Hepatocyte (in vitro differentiated cells): ENCODE data around the gene OSCAR. TPM values are rescaled to one million over a fixed set of nuclear protein-coding genes. Genes with fewer than 3 reads are reported as not detected.
A peak's percentile ranks its signal among the peaks of the same experiment; 100 is the strongest.

Source experiments
- DNase-seq: peaks from one replicate; pipeline ENCODE4 v3.0.0-alpha.2; 2016; ENCODE audit warnings: low spot score
- H2AFZ ChIP-seq: fragments of 200-600 bp; sonication (generic); 2 replicates; pipeline ENCODE4 v1.6.0; 2016; ENCODE audit warnings: antibody characterized with exemption, mild to moderate bottlenecking
- H3K27ac ChIP-seq: fragments of 200-600 bp; sonication (generic); 2 replicates; pipeline ENCODE4 v1.5.1; 2016; ENCODE audit warnings: mild to moderate bottlenecking
- H3K27me3 ChIP-seq: fragments of 200-600 bp; sonication (generic); 2 replicates; pipeline ENCODE4 v1.6.1; 2016
- H3K36me3 ChIP-seq: fragments of 200-600 bp; sonication (generic); replicated peaks from 2 replicates; pipeline ENCODE4 v1.5.1; 2016; ENCODE audit warnings: low read depth; ENCODE audit not compliant: insufficient read depth
- H3K4me1 ChIP-seq: fragments of 200-600 bp; sonication (generic); 2 replicates; pipeline ENCODE4 v1.5.1; 2016; ENCODE audit warnings: mild to moderate bottlenecking, moderate library complexity; ENCODE audit not compliant: insufficient read depth
- H3K4me2 ChIP-seq: fragments of 200-600 bp; sonication (generic); 2 replicates; pipeline ENCODE4 v1.6.0; 2016
- H3K4me3 ChIP-seq: fragments of 200-600 bp; sonication (generic); 2 replicates; pipeline ENCODE4 v1.5.1; 2016; ENCODE audit warnings: mild to moderate bottlenecking
- H3K79me2 ChIP-seq: fragments of 200-600 bp; sonication (generic); 2 replicates; pipeline ENCODE4 v1.6.0; 2017; ENCODE audit warnings: mild to moderate bottlenecking
- H3K9me2 ChIP-seq: fragments of 200-600 bp; sonication (generic); replicated peaks from 2 replicates; pipeline ENCODE4 v1.6.0; 2017; ENCODE audit warnings: mild to moderate bottlenecking; ENCODE audit not compliant: insufficient read depth
- H3K9me3 ChIP-seq: fragments of 200-600 bp; sonication (generic); 2 replicates; pipeline ENCODE4 v1.5.1; 2016; ENCODE audit warnings: low read depth, mild to moderate bottlenecking
- H4K20me1 ChIP-seq: fragments of 200-600 bp; sonication (generic); 2 replicates; pipeline ENCODE4 v1.6.0; 2016; ENCODE audit warnings: mild to moderate bottlenecking; ENCODE audit not compliant: insufficient read depth, poor library complexity, severe bottlenecking
- CTCF ChIP-seq: fragments of 200-600 bp; sonication (generic); IDR thresholded peaks from 2 replicates; pipeline ENCODE4 v1.5.1; 2016; ENCODE audit warnings: antibody characterized with exemption, mild to moderate bottlenecking; ENCODE audit not compliant: poor library complexity
- EZH2 ChIP-seq: fragments of 200-600 bp; sonication (generic); IDR thresholded peaks from 2 replicates; pipeline ENCODE4 v1.6.1; 2016; ENCODE audit warnings: antibody characterized with exemption, mild to moderate bottlenecking, borderline replicate concordance
- EZH2phosphoT487 ChIP-seq: fragments of 200-600 bp; sonication (generic); IDR thresholded peaks from one replicate; pipeline ENCODE4 v1.6.1; 2018; ENCODE audit warnings: antibody characterized with exemption, mild to moderate bottlenecking, low read depth, moderate library complexity; ENCODE audit not compliant: unreplicated experiment, severe bottlenecking
- WGBS: methylation state at CpG from one replicate; pipeline ENCODE4 v1.1.6; 2016; ENCODE audit warnings: low lambda C conversion rate; ENCODE audit errors: missing lambda C conversion rate; 5-methylcytosine and 5-hydroxymethylcytosine counted together
- polyA plus RNA-seq: library from polyadenylated mRNA; unstranded; fragments of >200 nt; fragmentation: Nextera tagmentation; extraction: Ambion mirVana; gene quantifications from 2 replicates; pipeline ENCODE4 v1.2.1, GENCODE V29; 2016
- total RNA-seq: library from RNA; depleted of rRNA; stranded (reverse); fragments of >200 nt; gene quantifications from 2 replicates; pipeline ENCODE4 v1.2.3, GENCODE V29; 2014

OSCAR gene
- total and polyA plus RNA-seq, 2 experiments from 2014 or later = 0.16 TPM; not detected in 1

GRCh38 chr19:54114340-54115108 is 13.9 kb upstream of the OSCAR start:
- H3K36me3 ChIP-seq = no peaks in the 10 kb centered on the region
- H3K4me3 ChIP-seq = peak overlapping the region; percentile 78
- H3K4me1 ChIP-seq = no peaks in the 10 kb centered on the region
- H3K9me3 ChIP-seq = no peaks in the 10 kb centered on the region
- DNase-seq = peak; percentile 45
- H4K20me1 ChIP-seq = no peaks in the 10 kb centered on the region
- no peaks in the 10 kb centered on the region for H3K9me2 ChIP-seq
- peak overlapping the region; percentile 87 for H3K4me2 ChIP-seq
- peaks cover 33% of the 10 kb centered on the region for H3K79me2 ChIP-seq
- H3K27ac ChIP-seq = no peak overlapping the region
- TF ChIP-seq EZH2 = no peak
- TF ChIP-seq EZH2phosphoT487 = no peak
- no peak for TF ChIP-seq CTCF
- H3K27me3 ChIP-seq = no peaks in the 10 kb centered on the region
- 46% methylated on average over 23 of the region's 28 CpGs for WGBS
- H2AFZ ChIP-seq = peak overlapping the region; percentile 67

DNA sequence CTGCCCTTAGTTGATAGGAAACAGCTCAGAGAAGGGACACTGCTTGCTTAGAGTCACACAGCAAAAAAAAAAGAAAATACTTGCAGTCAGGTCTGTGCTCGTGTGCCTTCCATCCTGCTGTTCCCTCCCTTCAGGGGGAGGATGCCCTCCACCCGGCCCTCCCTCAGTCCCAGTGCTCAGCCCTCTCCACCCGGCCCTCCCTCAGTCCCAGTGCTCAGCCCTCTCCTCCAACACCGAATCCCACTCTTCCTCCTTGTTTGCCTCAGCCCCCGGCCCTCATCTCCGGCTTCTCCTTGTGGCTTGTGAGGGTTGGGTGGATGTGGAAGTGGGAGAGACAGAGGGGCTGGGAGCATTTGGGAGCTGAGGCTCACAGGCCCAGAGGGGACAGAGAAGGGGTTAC is 9.0 kb upstream of the OSCAR start:
- no peak overlapping the region for H3K4me2 ChIP-seq
- H3K27me3 ChIP-seq = no peaks in the 10 kb centered on the region
- no peaks in the 10 kb centered on the region for H3K9me2 ChIP-seq
- H3K79me2 ChIP-seq = peaks cover 20% of the 10 kb centered on the region
- WGBS = 77% methylated on average over 6 of the region's 6 CpGs
- no peaks in the 10 kb centered on the region for H3K4me1 ChIP-seq
- no peaks in the 10 kb centered on the region for H4K20me1 ChIP-seq
- DNase-seq = no peak
- H3K27ac ChIP-seq = no peak overlapping the region
- H3K36me3 ChIP-seq = no peaks in the 10 kb centered on the region
- no peak overlapping the region for H2AFZ ChIP-seq
- no peaks in the 10 kb centered on the region for H3K9me3 ChIP-seq
- no peak overlapping the region for H3K4me3 ChIP-seq
- TF ChIP-seq CTCF = no peak
- no peak for TF ChIP-seq EZH2phosphoT487
- no peak for TF ChIP-seq EZH2

GRCh38 chr19:54108496-54108895 is 7.9 kb upstream of the OSCAR start:
- Histone ChIP-seq H3K4me3 (no peak overlapping the region), H3K9me3 (no peaks in the 10 kb centered on the region), H4K20me1 (no peaks in the 10 kb centered on the region), H3K27me3 (no peaks in the 10 kb centered on the region), H3K36me3 (no peaks in the 10 kb centered on the region), H3K9me2 (no peaks in the 10 kb centered on the region), H3K4me2 (no peak overlapping the region), H3K27ac (no peak overlapping the region), H2AFZ (no peak overlapping the region), H3K79me2 (peaks cover 19% of the 10 kb centered on the region), H3K4me1 (peaks cover 3% of the 10 kb centered on the region)
- WGBS = 88% methylated on average over 7 of the region's 7 CpGs
- TF ChIP-seq EZH2phosphoT487 (no peak), EZH2 (no peak)
- DNase-seq = no peak

- H3K27ac ChIP-seq = no peak overlapping the region
- H3K4me2 ChIP-seq = no peak overlapping the region
- no peaks in the 10 kb centered on the region for H3K36me3 ChIP-seq
- H3K4me3 ChIP-seq = no peak overlapping the region
- no peak overlapping the region for H2AFZ ChIP-seq
- DNase-seq = no peak
- WGBS = 92% methylated on average over 18 of the region's 21 CpGs
- H3K9me2 ChIP-seq = no peaks in the 10 kb centered on the region
- H4K20me1 ChIP-seq = no peaks in the 10 kb centered on the region
- H3K4me1 ChIP-seq = peaks cover 3% of the 10 kb centered on the region
- H3K27me3 ChIP-seq = no peaks in the 10 kb centered on the region
- H3K79me2 ChIP-seq = peaks cover 19% of the 10 kb centered on the region
- no peaks in the 10 kb centered on the region for H3K9me3 ChIP-seq
- no peak for TF ChIP-seq EZH2
- no peak for TF ChIP-seq CTCF
- no peak for TF ChIP-seq EZH2phosphoT487
These were observed 7.4 kb upstream of the OSCAR start for GRCh38 chr19:54107876-54108490.
